Transverse colon (tissue), 3 donors: ENCODE measurements around the gene XBP1.

Source experiments
- CTCF ChIP-seq, 5 experiments: fragments of 200-600 bp in 3 of 5; fragments of 450-650 bp in 2 of 5; sonication (generic) in 3 of 5; IDR thresholded peaks; 1 replicate in 2 of 5; 2 replicates in 3 of 5; pipeline ENCODE4 v1.5.1; 2016 to 2017; ENCODE audit warnings: antibody characterized with exemption in 5 of 5, inconsistent platforms in 3 of 5, mild to moderate bottlenecking in 2 of 5, moderate library complexity in 1 of 5
- POLR2A ChIP-seq: fragments of 450-650 bp; IDR thresholded peaks from one replicate; pipeline ENCODE4 v1.6.1; 2016; ENCODE audit warnings: antibody characterized with exemption, mild to moderate bottlenecking, moderate library complexity

- TF ChIP-seq POLR2A (no peak), CTCF (IDR thresholded peaks at IDR 0.05) (no peak)
Measured at GRCh38 chr22:28821452-28821851, 21.1 kb upstream of the XBP1 start.
